Liver (tissue), 3 donors: Measurements from ENCODE around the gene BTBD17.

Source experiments
- CTCF ChIP-seq: fragments of 150-350 bp; IDR thresholded peaks from 2 replicates; pipeline ENCODE4 v1.5.1; 2017; ENCODE audit warnings: improper control_type of control experiment, low read depth, low read length; ENCODE audit not compliant: missing input control
- EGR1 ChIP-seq, 2 donors: IDR thresholded peaks; 2 replicates each; pipeline ENCODE4 v1.6.1; 2016 to 2018; ENCODE audit warnings: antibody characterized with exemption in 2 of 2, low read depth in 2 of 2
- JUND ChIP-seq, 2 donors: IDR thresholded peaks; 2 replicates each; pipeline ENCODE4 v1.6.1; 2016; ENCODE audit warnings: antibody characterized with exemption in 2 of 2
- MAX ChIP-seq: IDR thresholded peaks from 2 replicates; pipeline ENCODE4 v1.6.1; 2016; ENCODE audit warnings: antibody characterized with exemption
- REST ChIP-seq: IDR thresholded peaks from 2 replicates; pipeline ENCODE4 v1.6.1; 2016; ENCODE audit warnings: antibody characterized with exemption, mild to moderate bottlenecking
- TAF1 ChIP-seq: conservative IDR thresholded peaks from 2 replicates; pipeline ENCODE4 v1.6.1; 2016; ENCODE audit warnings: antibody characterized with exemption, mild to moderate bottlenecking
- ZBTB33 ChIP-seq: IDR thresholded peaks from 2 replicates; pipeline ENCODE4 v1.6.1; 2016; ENCODE audit warnings: antibody characterized with exemption
- donor health status: healthy.
- donor health status: healthy.

- TF ChIP-seq MAX (no peak), CTCF (no peak), JUND (IDR thresholded peaks at IDR 0.05) (no peak), REST (no peak), ZBTB33 (no peak), TAF1 (no peak), EGR1 (IDR thresholded peaks at IDR 0.05; ENCODE audit: low read depth in 2 of 2) (no peak)
Observed at GRCh38 chr17:74330446-74330845, 31.2 kb downstream of the BTBD17 start.
